Prostate gland (tissue), 2 donors: ENCODE measurements around the gene SPRR2E. TPM values are rescaled to one million over a fixed set of nuclear protein-coding genes. Genes with fewer than 3 reads are reported as not detected.
"Not testable (repeated sequence)": the region's sequence is repeated elsewhere in the genome, so short reads cannot be mapped to it uniquely, and the experiment has no call there.

Experiments used
- DNase-seq: peaks from one replicate; pipeline ENCODE4 v3.0.0-alpha.2; 2019; ENCODE audit warnings: low spot score
- H3K27ac ChIP-seq, 2 donors: fragments of 200-600 bp; sonication (generic); 2 replicates each; pipeline ENCODE4 v1.5.1; 2017 to 2019
- H3K27me3 ChIP-seq: fragments of 200-600 bp; sonication (generic); replicated peaks from 2 replicates; pipeline ENCODE4 v1.5.1; 2019; ENCODE audit not compliant: insufficient read depth
- H3K36me3 ChIP-seq, 2 donors: fragments of 200-600 bp; sonication (generic); 1 replicate in 1 of 2; 2 replicates in 1 of 2; pipeline versions ENCODE4 v1.5.1 to v1.8.1; 2017 to 2019
- H3K4me1 ChIP-seq: fragments of 200-600 bp; sonication (generic); replicated peaks from 2 replicates; pipeline ENCODE4 v1.5.1; 2019
- H3K4me3 ChIP-seq, 2 donors: fragments of 200-600 bp; sonication (generic); 2 replicates each; pipeline ENCODE4 v1.5.1; 2017 to 2019
- H3K9me3 ChIP-seq: fragments of 200-600 bp; sonication (generic); 2 replicates; pipeline ENCODE4 v1.5.1; 2017
- CTCF ChIP-seq, 4 experiments: fragments of 200-600 bp in 2 of 4; fragments of 450-650 bp in 2 of 4; sonication (generic) in 2 of 4; IDR thresholded peaks; 1 replicate in 3 of 4; 2 replicates in 1 of 4; pipeline ENCODE4 v1.5.1; 2016 to 2019; ENCODE audit warnings: antibody characterized with exemption in 4 of 4, mild to moderate bottlenecking in 2 of 4, moderate library complexity in 2 of 4
- POLR2A ChIP-seq: fragments of 450-650 bp; IDR thresholded peaks from one replicate; pipeline ENCODE4 v1.6.1; 2016; ENCODE audit warnings: antibody characterized with exemption, mild to moderate bottlenecking
- POLR2AphosphoS5 ChIP-seq: sonication (generic); formaldehyde crosslinking; IDR thresholded peaks from one replicate; pipeline ENCODE4 v1.6.1; 2017; ENCODE audit warnings: antibody characterized with exemption
- WGBS: methylation state at CpG from one replicate; pipeline ENCODE4 v1.1.5; 2018; 5-methylcytosine and 5-hydroxymethylcytosine counted together
- intact Hi-C: fragments of 100-400 bp; cut with DNase I; formaldehyde crosslinking; loops from one replicate; pipeline ENCODE4 v1.14.2; 2022
- total RNA-seq, 2 donors: library from RNA; depleted of rRNA; stranded (reverse); fragments of >200 nt; gene quantifications; one replicate each; pipeline ENCODE4 v1.1.0, GENCODE V29; 2016

Gene SPRR2E
- total RNA-seq, 2 donors from 2014 or later, result not detected

- Histone ChIP-seq H3K27ac (no peak overlapping the region), H3K4me3 (no peak overlapping the region), H3K36me3 (no peaks in the 10 kb centered on the region), H3K9me3 (no peaks in the 10 kb centered on the region), H3K4me1 (no peaks in the 10 kb centered on the region), H3K27me3 (no peaks in the 10 kb centered on the region)
- WGBS, result 52% methylated on average over 2 of the region's 2 CpGs
- DNase-seq, result no peak
- no peak for TF ChIP-seq CTCF (IDR thresholded peaks at IDR 0.05)
- intact Hi-C loops, result no loop called here
These were observed 24.1 kb downstream of the SPRR2E start for GRCh38 chr1:153070243-153070642.

GRCh38 chr1:153058826-153059784 is 35.2 kb downstream of the SPRR2E start:
- H3K27me3 ChIP-seq, result no peaks in the 10 kb centered on the region
- no peaks in the 10 kb centered on the region for H3K36me3 ChIP-seq
- no peaks in the 10 kb centered on the region for H3K9me3 ChIP-seq
- H3K4me1 ChIP-seq, result no peaks in the 10 kb centered on the region
- DNase-seq, result no peak
- 61% methylated on average over 6 of the region's 6 CpGs for WGBS
- intact Hi-C loops, result no loop called here
- H3K4me3 ChIP-seq, result no peak overlapping the region
- TF ChIP-seq CTCF (IDR thresholded peaks at IDR 0.05), result no peak
- no peak for TF ChIP-seq POLR2AphosphoS5
- TF ChIP-seq POLR2A, result no peak
- no peak overlapping the region for H3K27ac ChIP-seq

- no peak for TF ChIP-seq CTCF (IDR thresholded peaks at IDR 0.05)
- TF ChIP-seq POLR2A, result no peak
- no peak for TF ChIP-seq POLR2AphosphoS5
- H3K4me3 ChIP-seq, result no peak overlapping the region
- H3K27ac ChIP-seq, result no peak overlapping the region
- WGBS, result 31% methylated on average over 2 of the region's 2 CpGs
- no peaks in the 10 kb centered on the region for H3K27me3 ChIP-seq
- no peaks in the 10 kb centered on the region for H3K36me3 ChIP-seq
- no peaks in the 10 kb centered on the region for H3K4me1 ChIP-seq
- intact Hi-C loops, result no loop called here
- no peak for DNase-seq
- no peaks in the 10 kb centered on the region for H3K9me3 ChIP-seq
These were observed 36.2 kb downstream of the SPRR2E start for GRCh38 chr1:153058154-153058553.

GRCh38 chr1:153057375-153057774 is 37.0 kb downstream of the SPRR2E start, which contains the start of gene SPRR2A:
Gene SPRR2A (minus strand): TSS chr1:153057512. CDS start chr1:153056735, 777 bp downstream.
- TF ChIP-seq CTCF (IDR thresholded peaks at IDR 0.05), result no peak
- no peak for TF ChIP-seq POLR2A
- TF ChIP-seq POLR2AphosphoS5, result no peak
- H3K4me1 ChIP-seq, result no peaks in the 10 kb centered on the region
- H3K36me3 ChIP-seq, result no peaks in the 10 kb centered on the region
- WGBS, result 69% methylated on average over 2 of the region's 2 CpGs
- DNase-seq, result no peak
- no peak within 1 kb of the TSS for H3K4me3 ChIP-seq
- H3K27ac ChIP-seq, result no peak within 1 kb of the TSS
- no peaks in the 10 kb centered on the region for H3K9me3 ChIP-seq
- H3K27me3 ChIP-seq, result no peaks in the 10 kb centered on the region
- intact Hi-C loops, result no loop called here

GRCh38 chr1:153056111-153056510 is 38.2 kb downstream of the SPRR2E start:
- H3K27ac ChIP-seq, H3K9me3 ChIP-seq, DNase-seq, intact Hi-C loops, H3K4me1 ChIP-seq, H3K4me3 ChIP-seq, H3K36me3 ChIP-seq, H3K27me3 ChIP-seq: not testable (repeated sequence)
- WGBS, result 47% methylated on average over 3 of the region's 3 CpGs
